GM23248 (cell line): ENCODE data around the gene FER1L5. TPM values are rescaled to one million over a fixed set of nuclear protein-coding genes. Genes with fewer than 3 reads are reported as not detected.
"Not testable (repeated sequence)": the region's sequence is repeated elsewhere in the genome, so short reads cannot be mapped to it uniquely, and the experiment has no call there.

Source experiments
- DNase-seq: peaks from one replicate; pipeline ENCODE4 v3.0.0-alpha.2; 2015
- H2AFZ ChIP-seq: fragments of 200-600 bp; sonication (generic); 2 replicates; pipeline ENCODE4 v1.6.1; 2016; ENCODE audit warnings: antibody characterized with exemption
- H3F3A ChIP-seq: fragments of 200-600 bp; sonication (generic); 2 replicates; pipeline ENCODE4 v1.6.1; 2016; ENCODE audit warnings: mild to moderate bottlenecking, antibody characterized with exemption, mixed run types; ENCODE audit not compliant: insufficient read depth
- H3K27ac ChIP-seq: fragments of 200-600 bp; sonication (generic); 2 replicates; pipeline ENCODE4 v1.5.1; 2016; ENCODE audit warnings: mild to moderate bottlenecking
- H3K27me3 ChIP-seq: fragments of 200-600 bp; sonication (generic); replicated peaks from 2 replicates; pipeline ENCODE4 v1.6.1; 2016; ENCODE audit warnings: mild to moderate bottlenecking; ENCODE audit not compliant: insufficient read depth
- H3K36me3 ChIP-seq: fragments of 200-600 bp; sonication (generic); 2 replicates; pipeline ENCODE4 v1.6.1; 2016; ENCODE audit warnings: low read depth, mild to moderate bottlenecking
- H3K4me1 ChIP-seq: fragments of 200-600 bp; sonication (generic); 2 replicates; pipeline ENCODE4 v1.6.1; 2016; ENCODE audit warnings: mild to moderate bottlenecking; ENCODE audit not compliant: insufficient read depth
- H3K4me2 ChIP-seq: fragments of 200-600 bp; sonication (generic); one replicate; pipeline ENCODE4 v1.6.1; 2016; ENCODE audit warnings: mild to moderate bottlenecking; ENCODE audit not compliant: unreplicated experiment
- H3K4me3 ChIP-seq: fragments of 200-600 bp; sonication (generic); 2 replicates; pipeline ENCODE4 v1.5.1; 2016; ENCODE audit warnings: mild to moderate bottlenecking
- H3K79me2 ChIP-seq: fragments of 200-600 bp; sonication (generic); 2 replicates; pipeline ENCODE4 v1.6.1; 2016; ENCODE audit warnings: mild to moderate bottlenecking; ENCODE audit not compliant: insufficient read depth
- H3K9ac ChIP-seq: fragments of 200-600 bp; sonication (generic); 2 replicates; pipeline ENCODE4 v1.6.1; 2016; ENCODE audit warnings: mild to moderate bottlenecking
- H3K9me2 ChIP-seq: fragments of 200-600 bp; sonication (generic); 2 replicates; pipeline ENCODE4 v1.6.1; 2016; ENCODE audit warnings: mixed run types, mild to moderate bottlenecking, moderate library complexity; ENCODE audit not compliant: insufficient read depth
- H3K9me3 ChIP-seq: fragments of 200-600 bp; sonication (generic); one replicate; pipeline ENCODE4 v1.6.1; 2017; ENCODE audit warnings: low read depth
- H4K20me1 ChIP-seq: fragments of 200-600 bp; sonication (generic); 2 replicates; pipeline ENCODE4 v1.6.0; 2016; ENCODE audit not compliant: insufficient read depth
- EZH2 ChIP-seq: fragments of 200-600 bp; sonication (generic); IDR thresholded peaks from 2 replicates; pipeline ENCODE4 v1.6.1; 2018; ENCODE audit warnings: antibody characterized with exemption, mild to moderate bottlenecking; ENCODE audit not compliant: insufficient read depth, poor library complexity, severe bottlenecking
- EZH2phosphoT487 ChIP-seq: fragments of 200-600 bp; sonication (generic); IDR thresholded peaks from 2 replicates; pipeline ENCODE4 v1.6.1; 2018; ENCODE audit warnings: antibody characterized with exemption, moderate library complexity, mild to moderate bottlenecking, low read depth; ENCODE audit not compliant: insufficient read depth
- WGBS, 2 experiments: methylation state at CpG; one replicate each; pipeline ENCODE4 v1.1.6; 2015 to 2017; ENCODE audit warnings: low lambda C conversion rate in 2 of 2, low coverage in 1 of 2; ENCODE audit errors: missing lambda C conversion rate in 2 of 2; 5-methylcytosine and 5-hydroxymethylcytosine counted together
- in situ Hi-C: fragments of 300-500 bp; cut with MboI; formaldehyde crosslinking; loops from 2 replicates; pipeline ENCODE4 v1.15.0; 2020
- polyA plus RNA-seq: library from polyadenylated mRNA; unstranded; fragments of >200 nt; fragmentation: Nextera tagmentation; extraction: Ambion mirVana; gene quantifications from 2 replicates; pipeline ENCODE4 v1.2.1, GENCODE V29; 2016
- total RNA-seq: library from RNA; depleted of rRNA; stranded (reverse); fragments of >200 nt; shearing (Covaris generic); gene quantifications from 2 replicates; pipeline ENCODE4 v1.2.3, GENCODE V29; 2014

Gene FER1L5
- total and polyA plus RNA-seq, 2 experiments from 2014 or later = under 0.01 to 0.08 TPM

DNA sequence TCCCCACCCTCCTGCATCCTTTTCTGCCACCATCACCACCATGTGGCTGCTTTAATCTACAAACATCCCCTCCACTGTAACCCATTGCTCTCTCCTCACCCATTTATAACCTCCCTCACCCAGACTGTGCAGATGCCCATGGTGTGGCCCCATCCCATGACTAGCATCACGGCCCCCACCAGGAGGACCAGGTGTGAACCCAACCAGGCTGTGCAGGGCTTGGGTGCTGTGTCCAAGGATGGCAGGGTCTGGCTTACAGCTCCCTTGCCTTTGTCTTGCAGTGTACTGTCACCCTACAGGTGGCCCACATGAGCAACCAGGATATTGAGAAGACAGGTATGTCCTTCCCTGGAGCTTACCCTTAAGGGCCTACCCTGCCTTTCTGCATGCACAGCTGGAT, 6.8 kb downstream of the FER1L5 start:
- no peaks in the 10 kb centered on the region for H3K9me2 ChIP-seq
- H3K4me2 ChIP-seq = no peak overlapping the region
- H2AFZ ChIP-seq = no peak overlapping the region
- H3F3A ChIP-seq = no peaks in the 10 kb centered on the region
- no peaks in the 10 kb centered on the region for H3K27me3 ChIP-seq
- H3K79me2 ChIP-seq = no peaks in the 10 kb centered on the region
- WGBS, 2 experiments = 71 to 89% methylated on average over 1 of the region's 1 CpG
- no peaks in the 10 kb centered on the region for H3K4me1 ChIP-seq
- no peaks in the 10 kb centered on the region for H4K20me1 ChIP-seq
- no peak overlapping the region for H3K4me3 ChIP-seq
- H3K9me3 ChIP-seq = no peaks in the 10 kb centered on the region
- H3K27ac ChIP-seq = no peak overlapping the region
- no peak overlapping the region for H3K9ac ChIP-seq
- no peak for TF ChIP-seq EZH2
- no peak for TF ChIP-seq EZH2phosphoT487
- DNase-seq = no peak
- no peaks in the 10 kb centered on the region for H3K36me3 ChIP-seq
- in situ Hi-C loops = no loop called here

DNA sequence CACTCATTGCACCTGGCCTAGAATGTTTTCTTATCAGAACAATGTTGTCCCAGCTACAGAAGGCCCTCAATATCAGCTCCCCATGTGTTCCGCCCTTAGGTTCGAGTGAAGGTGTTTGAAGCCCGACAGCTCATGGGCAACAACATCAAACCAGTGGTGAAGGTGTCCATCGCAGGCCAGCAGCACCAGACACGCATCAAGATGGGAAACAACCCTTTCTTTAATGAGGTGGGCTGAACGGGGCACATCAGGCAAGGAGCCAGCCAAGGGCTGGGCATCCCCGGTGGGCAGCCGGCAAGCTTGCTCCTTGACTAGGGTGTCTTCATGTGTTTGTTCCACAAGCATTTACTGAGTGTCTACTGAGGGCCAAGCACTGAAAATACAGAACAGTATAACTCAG, 9.2 kb downstream of the FER1L5 start:
- H3K4me2 ChIP-seq = no peak overlapping the region
- H3K36me3 ChIP-seq = no peaks in the 10 kb centered on the region
- no peak overlapping the region for H2AFZ ChIP-seq
- no peaks in the 10 kb centered on the region for H3K4me1 ChIP-seq
- no peak overlapping the region for H3K9ac ChIP-seq
- H3K27ac ChIP-seq = no peak overlapping the region
- in situ Hi-C loops = no loop called here
- H4K20me1 ChIP-seq = no peaks in the 10 kb centered on the region
- no peaks in the 10 kb centered on the region for H3K27me3 ChIP-seq
- H3K9me3 ChIP-seq = no peaks in the 10 kb centered on the region
- no peak for DNase-seq
- H3F3A ChIP-seq = no peaks in the 10 kb centered on the region
- 89 to 92% methylated on average over 8 of the region's 8 CpGs for WGBS, 2 experiments
- no peaks in the 10 kb centered on the region for H3K79me2 ChIP-seq
- H3K4me3 ChIP-seq = no peak overlapping the region
- no peaks in the 10 kb centered on the region for H3K9me2 ChIP-seq
- TF ChIP-seq EZH2 (no peak), EZH2phosphoT487 (no peak)

DNA sequence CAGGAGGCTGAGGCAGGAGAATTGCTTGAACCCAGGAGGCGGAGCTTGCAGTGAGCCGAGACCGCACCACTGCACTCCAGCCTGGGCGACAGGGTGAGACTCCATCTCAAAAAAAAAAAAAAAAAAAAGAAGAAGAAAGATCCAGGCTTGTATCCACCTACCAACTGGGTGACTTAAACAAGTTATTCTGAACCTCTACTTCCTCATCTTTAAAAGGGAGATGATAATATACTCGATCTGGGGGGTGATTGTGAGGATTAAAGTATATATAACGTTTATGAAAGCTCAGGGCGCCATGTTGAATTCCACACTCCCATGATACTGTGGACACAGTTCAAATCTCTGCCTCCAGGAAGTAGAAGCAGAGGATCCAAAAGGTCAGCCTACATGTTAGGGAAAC, 12.2 kb downstream of the FER1L5 start:
- H2AFZ ChIP-seq, H3K27me3 ChIP-seq, H3K9me3 ChIP-seq, H3K4me1 ChIP-seq, H4K20me1 ChIP-seq, H3K27ac ChIP-seq, DNase-seq, H3K9ac ChIP-seq, in situ Hi-C loops, H3K79me2 ChIP-seq, H3K36me3 ChIP-seq, H3K9me2 ChIP-seq, H3K4me2 ChIP-seq, H3K4me3 ChIP-seq, H3F3A ChIP-seq: not testable (repeated sequence)
- WGBS, 2 experiments = 78 to 81% methylated on average over 7 of the region's 7 CpGs

DNA sequence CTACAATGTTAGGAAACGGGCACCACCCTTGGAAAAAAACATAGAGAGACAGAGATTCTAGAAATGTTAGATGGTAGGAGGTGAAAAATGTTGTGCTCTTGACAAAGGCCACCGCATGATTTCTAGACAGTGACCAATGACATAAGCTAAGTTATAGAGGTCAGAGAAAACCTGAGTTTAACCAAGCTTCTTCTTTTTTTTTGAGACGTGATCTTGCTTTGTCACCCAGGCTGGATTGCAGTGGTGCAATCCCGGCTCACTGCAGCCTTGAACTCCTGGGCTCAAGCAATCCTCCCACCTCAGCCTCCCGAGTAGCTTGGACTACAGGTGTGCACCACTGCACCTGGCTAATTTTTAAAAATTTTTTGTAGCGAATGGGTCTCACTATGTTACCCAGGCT, 13.0 kb downstream of the FER1L5 start:
- no peaks in the 10 kb centered on the region for H3K27me3 ChIP-seq
- H3F3A ChIP-seq = no peaks in the 10 kb centered on the region
- TF ChIP-seq EZH2 (no peak), EZH2phosphoT487 (no peak)
- no peaks in the 10 kb centered on the region for H4K20me1 ChIP-seq
- in situ Hi-C loops = no loop called here
- H3K4me1 ChIP-seq = no peaks in the 10 kb centered on the region
- no peak overlapping the region for H2AFZ ChIP-seq
- no peaks in the 10 kb centered on the region for H3K36me3 ChIP-seq
- DNase-seq = no peak
- no peak overlapping the region for H3K9ac ChIP-seq
- H3K9me2 ChIP-seq = no peaks in the 10 kb centered on the region
- H3K4me2 ChIP-seq = no peak overlapping the region
- no peaks in the 10 kb centered on the region for H3K79me2 ChIP-seq
- H3K27ac ChIP-seq = no peak overlapping the region
- H3K9me3 ChIP-seq = no peaks in the 10 kb centered on the region
- WGBS, 2 experiments = 77 to 78% methylated on average over 6 of the region's 6 CpGs
- no peak overlapping the region for H3K4me3 ChIP-seq

DNA sequence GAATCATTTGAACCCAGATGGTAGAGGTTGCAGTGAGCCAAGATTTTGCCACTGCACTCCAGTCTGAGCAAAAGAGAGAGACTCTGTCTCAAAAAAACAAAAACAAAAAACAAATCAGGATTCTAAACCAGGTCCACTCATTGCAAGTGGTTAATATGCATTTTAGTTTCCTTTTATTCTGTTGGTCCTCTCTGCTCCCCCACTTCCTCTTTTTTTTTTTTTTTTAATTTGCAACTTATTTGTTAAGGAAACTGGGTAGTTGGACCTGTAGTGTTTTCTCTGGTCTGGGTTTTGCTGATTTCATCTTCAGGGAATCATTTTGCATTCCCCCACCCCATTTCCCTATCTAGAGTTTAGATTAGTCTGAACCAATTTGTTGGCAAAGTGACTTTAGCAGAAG, 14.0 kb downstream of the FER1L5 start:
- no peak overlapping the region for H3K4me2 ChIP-seq
- in situ Hi-C loops = no loop called here
- no peaks in the 10 kb centered on the region for H3K9me2 ChIP-seq
- H3K27me3 ChIP-seq = no peaks in the 10 kb centered on the region
- no peak overlapping the region for H3K4me3 ChIP-seq
- H3K36me3 ChIP-seq = no peaks in the 10 kb centered on the region
- H2AFZ ChIP-seq = no peak overlapping the region
- H3K4me1 ChIP-seq = no peaks in the 10 kb centered on the region
- no peaks in the 10 kb centered on the region for H3K9me3 ChIP-seq
- H3K9ac ChIP-seq = no peak overlapping the region
- TF ChIP-seq EZH2phosphoT487 (no peak), EZH2 (no peak)
- no peaks in the 10 kb centered on the region for H4K20me1 ChIP-seq
- no peaks in the 10 kb centered on the region for H3F3A ChIP-seq
- no peaks in the 10 kb centered on the region for H3K79me2 ChIP-seq
- no peak for DNase-seq
- H3K27ac ChIP-seq = no peak overlapping the region
